Epithelial cell of proximal tubule (primary cell): ENCODE data around the gene KRTAP4-12. TPM values are rescaled to one million over a fixed set of nuclear protein-coding genes. Genes with fewer than 3 reads are reported as not detected.
"Not testable (repeated sequence)": the region's sequence is repeated elsewhere in the genome, so short reads cannot be mapped to it uniquely, and the experiment has no call there.

Experiments
- DNase-seq: peaks from one replicate; pipeline ENCODE4 v3.0.0-alpha.2; 2011; ENCODE audit warnings: low read depth
- H3K4me3 ChIP-seq: 2 replicates; pipeline ENCODE4 v1.5.1; 2011; ENCODE audit warnings: low read depth, mild to moderate bottlenecking, low read length
- CTCF ChIP-seq: conservative IDR thresholded peaks from 2 replicates; pipeline ENCODE4 v1.5.1; 2012; ENCODE audit warnings: low read depth, mild to moderate bottlenecking, low read length
- total RNA-seq: library from RNA; depleted of rRNA; stranded (reverse); fragments of >200 nt; gene quantifications from 2 replicates; pipeline ENCODE4 v1.2.3, GENCODE V29; 2015

Gene KRTAP4-12
- total RNA-seq, 1 donor from 2014 or later: not detected

- TF ChIP-seq CTCF: no peak
- no peak overlapping the region for H3K4me3 ChIP-seq
- no peak for DNase-seq
These were observed 17.4 kb upstream of the KRTAP4-12 start for GRCh38 chr17:41141361-41141760.

GRCh38 chr17:41140360-41141131 lies 16.6 kb upstream of the KRTAP4-12 start, which contains the start of gene KRTAP4-6:
Gene KRTAP4-6 (minus strand): TSS chr17:41140544. CDS start chr17:41140487, 57 bp downstream.
- DNase-seq: peak; percentile 76
- H3K4me3 ChIP-seq: no peak within 1 kb of the TSS
- TF ChIP-seq CTCF: no peak

GRCh38 chr17:41139865-41140264 lies 15.9 kb upstream of the KRTAP4-12 start:
- H3K4me3 ChIP-seq, DNase-seq: not testable (repeated sequence)

GRCh38 chr17:41133880-41134735 lies 10.1 kb upstream of the KRTAP4-12 start:
- DNase-seq: no peak
- H3K4me3 ChIP-seq: no peak overlapping the region
- no peak for TF ChIP-seq CTCF

- H3K4me3 ChIP-seq: no peak overlapping the region
- DNase-seq: no peak
- TF ChIP-seq CTCF: no peak
These were observed 8.0 kb upstream of the KRTAP4-12 start for GRCh38 chr17:41131979-41132378.

- no peak for DNase-seq
- no peak for TF ChIP-seq CTCF
- no peak overlapping the region for H3K4me3 ChIP-seq
These were observed 3.4 kb upstream of the KRTAP4-12 start for GRCh38 chr17:41127371-41127770.

GRCh38 chr17:41126412-41126811 lies 2.4 kb upstream of the KRTAP4-12 start:
- no peak overlapping the region for H3K4me3 ChIP-seq
- no peak for DNase-seq
- no peak for TF ChIP-seq CTCF
